Spleen (tissue), 11 donors: Measurements from ENCODE around the gene DGKE. TPM values are rescaled to one million over a fixed set of nuclear protein-coding genes. Genes with fewer than 3 reads are reported as not detected.

Experiments used
- DNase-seq: peaks from one replicate; pipeline ENCODE4 v3.0.0-alpha.2; 2020
- H3K27ac ChIP-seq, 8 donors: fragments of 200-600 bp; sonication (generic) in 7 of 8; 1 replicate in 4 of 8; 2 replicates in 4 of 8; pipeline versions ENCODE4 v1.5.0 to v1.8.0; 2016 to 2021; ENCODE audit warnings: inconsistent platforms in 4 of 8, mild to moderate bottlenecking in 4 of 8, moderate library complexity in 1 of 8
- H3K27me3 ChIP-seq, 7 donors: fragments of 200-600 bp; sonication (generic) in 6 of 7; replicated peaks in 1 of 7; 1 replicate in 4 of 7; 2 replicates in 3 of 7; pipeline versions ENCODE4 v1.5.0 to v1.8.0; 2016 to 2021; ENCODE audit warnings: inconsistent platforms in 3 of 7, mild to moderate bottlenecking in 1 of 7
- H3K36me3 ChIP-seq, 6 donors: fragments of 200-600 bp; sonication (generic) in 5 of 6; 1 replicate in 4 of 6; 2 replicates in 2 of 6; pipeline versions ENCODE4 v1.5.0 to v1.8.0; 2016 to 2021; ENCODE audit warnings: inconsistent platforms in 2 of 6
- H3K4me1 ChIP-seq, 6 donors: fragments of 200-600 bp; sonication (generic) in 5 of 6; 1 replicate in 3 of 6; 2 replicates in 3 of 6; pipeline versions ENCODE4 v1.5.0 to v1.8.0; 2016 to 2021; ENCODE audit warnings: inconsistent platforms in 3 of 6
- H3K4me3 ChIP-seq, 8 donors: fragments of 200-600 bp; sonication (generic) in 7 of 8; 1 replicate in 4 of 8; 2 replicates in 4 of 8; pipeline versions ENCODE4 v1.5.0 to v1.8.0; 2016 to 2021; ENCODE audit warnings: inconsistent platforms in 4 of 8, mild to moderate bottlenecking in 4 of 8, moderate library complexity in 2 of 8
- H3K9me3 ChIP-seq, 8 donors: fragments of 200-600 bp; sonication (generic) in 7 of 8; 1 replicate in 4 of 8; 2 replicates in 4 of 8; pipeline versions ENCODE4 v1.5.0 to v1.8.0; 2016 to 2021; ENCODE audit warnings: inconsistent platforms in 4 of 8
- POLR2A ChIP-seq, 3 donors: fragments of 450-650 bp; IDR thresholded peaks; one replicate each; pipeline ENCODE4 v1.5.1; 2017; ENCODE audit warnings: antibody characterized with exemption in 3 of 3, mild to moderate bottlenecking in 1 of 3
- POLR2AphosphoS5 ChIP-seq, 3 donors: sonication (generic); formaldehyde crosslinking; IDR thresholded peaks; one replicate each; pipeline ENCODE4 v1.5.1; 2017; ENCODE audit warnings: antibody characterized with exemption in 3 of 3
- WGBS, 5 donors: extraction: QIAGEN DNeasy Blood & Tissue Kit in 3 of 5; methylation state at CpG; one replicate each; pipeline versions ENCODE4 v1.1.5 to v1.1.7; 2013 to 2018; 5-methylcytosine and 5-hydroxymethylcytosine counted together
- intact Hi-C: fragments of 100-400 bp; cut with DNase I; formaldehyde crosslinking; loops from one replicate; pipeline ENCODE4 v1.15.0; 2023; ENCODE audit warnings: low total_unique reads
- polyA plus RNA-seq, 3 donors: library from polyadenylated mRNA; stranded (reverse); fragments of 200-250 nt; gene quantifications; one replicate each; pipeline ENCODE4 v1.2.1, GENCODE V29; 2013
- total RNA-seq, 7 donors: library from RNA; depleted of rRNA in 3 of 7; stranded (reverse); fragments of >200 nt in 3 of 7; fragmentation: NEBNext Ultra II Directional in 4 of 7; extraction: Animal tissue kit (Norgen Biotek cat#: 25700) in 4 of 7; gene quantifications; one replicate each; pipeline versions ENCODE4 v1.1.0 to v1.2.1, GENCODE V29; 2016 to 2021
- TF ChIP-seq, protein P1 (sequence below), 11 experiments: fragments of 200-600 bp in 7 of 11; fragments of 450-650 bp in 4 of 11; sonication (generic) in 4 of 11; IDR thresholded peaks in 8 of 11; conservative IDR thresholded peaks in 3 of 11; 1 replicate in 7 of 11; 2 replicates in 4 of 11; pipeline versions ENCODE4 v1.4.0 to v1.8.0; 2016 to 2021; ENCODE audit warnings: antibody characterized with exemption in 11 of 11, inconsistent platforms in 4 of 11, mild to moderate bottlenecking in 1 of 11
- donor health status: healthy with polysubstance abuse.
- donor health status: DM: no; HTN: no; CAD: no; lungs with moderate emphysema.
- donor health status: DM: no; HTN: no; CAD: no.
- donor health status: Bipolar disorder and iron deficiency.
- donor health status: healthy.
- donor health status: DM: no; HTN: no; CAD: no.
- donor health status: DM: yes; HTN: yes; CAD: no.

The DGKE gene
- total and polyA plus RNA-seq, 10 donors, result 2.3 to 37.3 (median 22.2) TPM

DNA sequence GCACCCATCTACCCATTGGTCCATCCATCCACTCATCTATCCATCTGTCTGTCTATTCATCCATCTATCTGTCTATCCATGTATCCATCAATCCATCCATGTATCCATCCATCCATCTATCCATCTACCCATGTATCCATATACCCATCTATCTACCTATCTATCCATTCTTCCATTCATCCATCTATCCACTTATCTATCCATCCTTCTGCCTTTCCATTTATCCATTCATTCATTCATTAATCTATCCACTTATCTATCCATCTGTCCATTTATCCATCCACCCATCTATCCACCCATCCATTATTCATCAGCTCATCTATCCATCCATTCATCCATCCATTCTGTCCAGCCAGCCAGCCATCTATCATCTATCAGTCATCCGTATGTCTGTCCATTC is 58.4 kb downstream of the DGKE start:
- Histone ChIP-seq H3K4me3 (no peak overlapping the region), H3K36me3 (peaks cover 0 to 100% (median 98%) of the 10 kb centered on the region in 6 donors), H3K27ac (peak overlapping the region in 2 of 8 donors; percentile 53 to 68), H3K9me3 (peaks cover 0 to 22% (median 18%) of the 10 kb centered on the region in 8 donors), H3K4me1 (peaks cover 0 to 44% (median 22%) of the 10 kb centered on the region in 6 donors), H3K27me3 (no peaks in the 10 kb centered on the region)
- 97 to 100% (median 98%) methylated on average over 1 of the region's 1 CpG for WGBS, 5 donors
- intact Hi-C loops, result no loop called here
- no peak for DNase-seq
- TF ChIP-seq, protein P1, sequence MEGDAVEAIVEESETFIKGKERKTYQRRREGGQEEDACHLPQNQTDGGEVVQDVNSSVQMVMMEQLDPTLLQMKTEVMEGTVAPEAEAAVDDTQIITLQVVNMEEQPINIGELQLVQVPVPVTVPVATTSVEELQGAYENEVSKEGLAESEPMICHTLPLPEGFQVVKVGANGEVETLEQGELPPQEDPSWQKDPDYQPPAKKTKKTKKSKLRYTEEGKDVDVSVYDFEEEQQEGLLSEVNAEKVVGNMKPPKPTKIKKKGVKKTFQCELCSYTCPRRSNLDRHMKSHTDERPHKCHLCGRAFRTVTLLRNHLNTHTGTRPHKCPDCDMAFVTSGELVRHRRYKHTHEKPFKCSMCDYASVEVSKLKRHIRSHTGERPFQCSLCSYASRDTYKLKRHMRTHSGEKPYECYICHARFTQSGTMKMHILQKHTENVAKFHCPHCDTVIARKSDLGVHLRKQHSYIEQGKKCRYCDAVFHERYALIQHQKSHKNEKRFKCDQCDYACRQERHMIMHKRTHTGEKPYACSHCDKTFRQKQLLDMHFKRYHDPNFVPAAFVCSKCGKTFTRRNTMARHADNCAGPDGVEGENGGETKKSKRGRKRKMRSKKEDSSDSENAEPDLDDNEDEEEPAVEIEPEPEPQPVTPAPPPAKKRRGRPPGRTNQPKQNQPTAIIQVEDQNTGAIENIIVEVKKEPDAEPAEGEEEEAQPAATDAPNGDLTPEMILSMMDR (IDR thresholded peaks at IDR 0.05 in 8 of 11, conservative IDR thresholded peaks at IDR 0.05 in 3 of 11), result no peak
- TF ChIP-seq POLR2A (IDR thresholded peaks at IDR 0.05), result no peak

DNA sequence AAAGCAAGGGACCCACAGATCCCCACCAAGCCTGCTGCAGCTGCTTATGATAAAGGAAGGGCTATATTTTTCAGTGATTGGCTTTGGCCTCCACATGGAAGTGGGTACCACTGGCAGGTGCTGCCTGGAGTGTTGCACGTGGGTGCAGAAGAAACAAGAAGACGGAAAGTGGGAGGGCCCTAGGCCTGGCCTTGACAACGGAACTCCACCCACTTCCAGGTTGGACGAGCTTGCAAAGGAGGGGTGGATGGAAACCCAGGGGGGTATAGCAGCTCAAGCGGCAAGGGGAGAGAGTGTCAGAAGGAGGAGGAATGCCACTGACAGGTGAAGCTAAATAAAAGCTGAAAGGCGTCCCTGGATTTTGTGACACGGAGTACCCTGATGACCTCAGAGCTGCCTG is 59.6 kb downstream of the DGKE start:
- H3K4me3 ChIP-seq, result no peak overlapping the region
- H3K36me3 ChIP-seq, result peaks cover 0 to 100% (median 97%) of the 10 kb centered on the region in 6 donors
- peaks cover 0 to 55% (median 33%) of the 10 kb centered on the region in 6 donors for H3K4me1 ChIP-seq
- H3K9me3 ChIP-seq, result peaks cover 0 to 11% (median 7%) of the 10 kb centered on the region in 8 donors
- 66 to 78% (median 77%) methylated on average over 7 of the region's 7 CpGs for WGBS, 5 donors
- intact Hi-C loops, result no loop called here
- no peak for TF ChIP-seq POLR2A (IDR thresholded peaks at IDR 0.05)
- TF ChIP-seq POLR2AphosphoS5 (IDR thresholded peaks at IDR 0.05), result peak in 2 of 3 donors; percentile 8 to 32
- H3K27ac ChIP-seq, result peak overlapping the region in 4 of 8 donors; percentile 9 to 24 (median 18)
- DNase-seq, result no peak
- no peaks in the 10 kb centered on the region for H3K27me3 ChIP-seq

DNA sequence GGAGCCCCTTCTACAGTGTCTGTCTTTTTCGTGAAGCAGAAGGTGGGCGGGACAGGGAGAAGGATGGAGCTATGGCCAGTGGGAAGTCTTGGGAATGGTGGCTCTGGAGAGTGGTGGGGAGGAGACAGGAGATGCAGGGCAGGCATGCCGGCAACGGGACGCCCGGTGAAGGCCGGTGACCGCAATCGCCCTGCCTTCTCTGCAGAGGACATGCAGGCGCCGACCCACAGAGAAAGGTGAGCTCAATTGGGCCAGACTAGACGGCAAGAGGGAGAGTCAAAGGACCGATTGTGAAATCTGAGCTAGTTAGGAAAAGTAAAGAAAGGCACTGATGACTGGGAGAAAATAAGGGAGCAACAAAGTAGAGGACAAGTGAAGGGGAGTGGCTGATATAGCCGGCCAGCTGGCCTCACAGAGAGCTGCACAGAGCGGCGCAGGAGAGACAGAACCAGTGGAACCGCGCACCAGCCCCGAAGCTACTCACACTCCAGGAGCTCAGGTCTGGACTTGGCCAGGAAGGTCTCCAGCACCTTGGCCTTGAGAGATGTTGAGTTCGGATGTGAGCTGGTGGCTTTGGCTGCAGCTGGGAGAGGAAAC is 61.0 kb downstream of the DGKE start:
- H3K4me3 ChIP-seq, result no peak overlapping the region
- no peaks in the 10 kb centered on the region for H3K9me3 ChIP-seq
- H3K27me3 ChIP-seq, result no peaks in the 10 kb centered on the region
- intact Hi-C loops, result no loop called here
- H3K27ac ChIP-seq, result peak overlapping the region in 2 of 8 donors; percentile 21 to 24
- DNase-seq, result no peak
- peaks cover 0 to 100% (median 97%) of the 10 kb centered on the region in 6 donors for H3K36me3 ChIP-seq
- peaks cover 0 to 70% (median 39%) of the 10 kb centered on the region in 6 donors for H3K4me1 ChIP-seq
- 88 to 93% (median 91%) methylated on average over 19 to 20 of the region's 20 CpGs for WGBS, 5 donors
- peak in 1 of 3 donors; percentile 52 for TF ChIP-seq POLR2AphosphoS5 (IDR thresholded peaks at IDR 0.05)
- TF ChIP-seq, protein P1 (IDR thresholded peaks at IDR 0.05 in 8 of 11, conservative IDR thresholded peaks at IDR 0.05 in 3 of 11), result no peak

DNA sequence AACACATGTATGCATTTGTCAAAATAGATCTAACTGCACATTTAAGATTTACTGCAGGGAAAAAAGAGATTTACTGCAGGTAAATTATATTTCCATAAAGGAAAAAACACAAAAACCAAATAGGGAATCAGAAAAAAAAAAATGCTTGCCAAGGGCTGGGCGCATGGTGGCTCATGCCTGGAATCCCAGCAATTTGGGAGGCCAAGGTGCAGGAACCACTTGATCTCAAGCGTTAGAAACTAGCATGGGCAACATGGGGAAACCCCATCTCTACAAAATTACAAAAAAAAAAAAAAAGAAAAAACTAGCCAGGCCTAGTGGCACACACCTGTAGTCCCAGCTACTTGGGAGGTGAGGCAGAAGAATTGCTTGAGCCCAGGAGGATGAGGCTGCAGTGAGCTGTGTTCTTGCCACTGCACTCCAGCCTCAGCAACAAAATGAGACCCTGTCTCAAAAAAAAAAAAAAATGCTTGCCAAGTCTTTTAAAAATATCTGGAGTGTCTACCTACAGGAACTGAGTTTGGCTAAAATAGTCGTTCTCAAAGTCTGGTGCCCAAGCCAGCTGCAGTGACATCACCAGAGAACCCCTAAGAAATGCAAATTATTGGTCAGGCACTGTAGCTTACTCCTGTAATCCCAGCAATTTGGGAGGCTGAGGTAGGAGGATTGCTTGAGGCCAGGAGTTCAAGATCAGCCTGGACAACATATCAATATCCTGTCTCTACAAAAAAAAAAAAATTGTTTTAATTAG is 62.4 kb downstream of the DGKE start:
- Histone ChIP-seq H3K4me3 (no peak overlapping the region), H3K4me1 (peaks cover 0 to 79% (median 44%) of the 10 kb centered on the region in 6 donors), H3K36me3 (peaks cover 3 to 100% (median 97%) of the 10 kb centered on the region in 6 donors), H3K27ac (peak overlapping the region in 3 of 8 donors; percentile 32 to 54 (median 50)), H3K27me3 (no peaks in the 10 kb centered on the region), H3K9me3 (no peaks in the 10 kb centered on the region)
- DNase-seq, result no peak
- intact Hi-C loops, result no loop called here
- WGBS, 5 donors, result 62 to 74% (median 64%) methylated on average over 3 of the region's 3 CpGs
- TF ChIP-seq POLR2A (IDR thresholded peaks at IDR 0.05), result no peak
- TF ChIP-seq, protein P1 (IDR thresholded peaks at IDR 0.05 in 8 of 11, conservative IDR thresholded peaks at IDR 0.05 in 3 of 11), result no peak
- TF ChIP-seq POLR2AphosphoS5 (IDR thresholded peaks at IDR 0.05), result no peak
